Measurements from ENCODE around the gene BMP15. TPM values are rescaled to one million over a fixed set of nuclear protein-coding genes. Genes with fewer than 3 reads are reported as not detected.
A peak's percentile ranks its signal among the peaks of the same experiment; 100 is the strongest.

BMP15 gene
- total RNA-seq: not detected

- Histone ChIP-seq H3K36me3 (no peaks in the 10 kb centered on the region), H3K4me3 (no peak within 1 kb of the TSS), H3K27ac (no peak within 1 kb of the TSS), H3K9me3 (no peaks in the 10 kb centered on the region), H3K27me3 (no peaks in the 10 kb centered on the region), H3K4me1 (no peaks in the 10 kb centered on the region)
- TF ChIP-seq POLR2A (IDR thresholded peaks at IDR 0.05): no peak
- TF ChIP-seq, protein P1, sequence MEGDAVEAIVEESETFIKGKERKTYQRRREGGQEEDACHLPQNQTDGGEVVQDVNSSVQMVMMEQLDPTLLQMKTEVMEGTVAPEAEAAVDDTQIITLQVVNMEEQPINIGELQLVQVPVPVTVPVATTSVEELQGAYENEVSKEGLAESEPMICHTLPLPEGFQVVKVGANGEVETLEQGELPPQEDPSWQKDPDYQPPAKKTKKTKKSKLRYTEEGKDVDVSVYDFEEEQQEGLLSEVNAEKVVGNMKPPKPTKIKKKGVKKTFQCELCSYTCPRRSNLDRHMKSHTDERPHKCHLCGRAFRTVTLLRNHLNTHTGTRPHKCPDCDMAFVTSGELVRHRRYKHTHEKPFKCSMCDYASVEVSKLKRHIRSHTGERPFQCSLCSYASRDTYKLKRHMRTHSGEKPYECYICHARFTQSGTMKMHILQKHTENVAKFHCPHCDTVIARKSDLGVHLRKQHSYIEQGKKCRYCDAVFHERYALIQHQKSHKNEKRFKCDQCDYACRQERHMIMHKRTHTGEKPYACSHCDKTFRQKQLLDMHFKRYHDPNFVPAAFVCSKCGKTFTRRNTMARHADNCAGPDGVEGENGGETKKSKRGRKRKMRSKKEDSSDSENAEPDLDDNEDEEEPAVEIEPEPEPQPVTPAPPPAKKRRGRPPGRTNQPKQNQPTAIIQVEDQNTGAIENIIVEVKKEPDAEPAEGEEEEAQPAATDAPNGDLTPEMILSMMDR (IDR thresholded peaks at IDR 0.05): no peak
- intact Hi-C loops (cut with DNase I; ENCODE audit: low total_unique reads): no loop called here
- peak in 1 of 2 donors; percentile 15 for DNase-seq
These were observed at the start of gene BMP15 for GRCh38 chrX:50910685-50911176. Gene BMP15 (plus strand): TSS chrX:50910735. CDS start chrX:50910784, 49 bp downstream.

- intact Hi-C loops (cut with DNase I; ENCODE audit: low total_unique reads): no loop called here
- DNase-seq: no peak
- Histone ChIP-seq H3K27me3 (peaks cover 0 to 6% of the 10 kb centered on the region in 2 donors), H3K4me3 (no peak overlapping the region), H3K9me3 (no peaks in the 10 kb centered on the region), H3K27ac (no peak overlapping the region), H3K4me1 (no peaks in the 10 kb centered on the region), H3K36me3 (no peaks in the 10 kb centered on the region)
- TF ChIP-seq, protein P1 (IDR thresholded peaks at IDR 0.05): no peak
- no peak for TF ChIP-seq POLR2A (IDR thresholded peaks at IDR 0.05)
These were observed 47.1 kb upstream of the BMP15 start for GRCh38 chrX:50863471-50863870.

- Histone ChIP-seq H3K9me3 (no peaks in the 10 kb centered on the region), H3K36me3 (no peaks in the 10 kb centered on the region), H3K27ac (no peak overlapping the region), H3K27me3 (peaks cover 0 to 6% of the 10 kb centered on the region in 2 donors), H3K4me1 (no peaks in the 10 kb centered on the region), H3K4me3 (no peak overlapping the region)
- TF ChIP-seq POLR2A (IDR thresholded peaks at IDR 0.05): no peak
- TF ChIP-seq, protein P1 (IDR thresholded peaks at IDR 0.05): no peak
- DNase-seq: no peak
- intact Hi-C loops (cut with DNase I; ENCODE audit: low total_unique reads): no loop called here
These were observed 45.2 kb upstream of the BMP15 start for GRCh38 chrX:50865311-50865710.

DNA sequence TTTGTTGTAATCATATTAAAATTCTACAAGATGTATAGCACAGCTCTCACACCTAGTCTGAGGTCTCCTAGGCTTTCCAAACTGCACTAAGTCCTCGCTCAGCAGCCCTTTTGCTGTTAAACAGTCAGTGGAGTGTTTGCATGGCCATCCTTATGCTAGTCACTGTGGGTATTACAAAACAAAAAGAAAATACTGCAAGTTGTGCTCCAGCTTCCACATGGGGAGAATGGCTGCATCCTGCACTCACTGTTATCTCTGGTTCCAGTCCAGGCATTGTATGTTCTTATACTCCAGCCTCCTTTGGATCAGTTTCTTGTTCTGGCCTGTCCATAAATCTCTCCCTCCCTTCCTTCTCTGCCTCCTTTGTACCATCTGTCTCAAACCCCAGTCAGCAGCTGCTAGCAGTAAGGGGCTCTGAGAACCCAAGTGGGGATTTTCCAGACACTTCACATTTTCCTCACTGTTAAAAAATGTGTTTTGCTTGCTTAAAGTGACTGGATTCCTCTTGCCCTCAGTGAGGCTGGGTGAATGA is 38.5 kb upstream of the BMP15 start:
- Histone ChIP-seq H3K27ac (no peak overlapping the region), H3K36me3 (no peaks in the 10 kb centered on the region), H3K4me1 (no peaks in the 10 kb centered on the region), H3K4me3 (no peak overlapping the region), H3K27me3 (no peaks in the 10 kb centered on the region), H3K9me3 (no peaks in the 10 kb centered on the region)
- TF ChIP-seq, protein P1 (IDR thresholded peaks at IDR 0.05): no peak
- TF ChIP-seq POLR2A (IDR thresholded peaks at IDR 0.05): no peak
- no peak for DNase-seq
- intact Hi-C loops (cut with DNase I; ENCODE audit: low total_unique reads): no loop called here

DNA sequence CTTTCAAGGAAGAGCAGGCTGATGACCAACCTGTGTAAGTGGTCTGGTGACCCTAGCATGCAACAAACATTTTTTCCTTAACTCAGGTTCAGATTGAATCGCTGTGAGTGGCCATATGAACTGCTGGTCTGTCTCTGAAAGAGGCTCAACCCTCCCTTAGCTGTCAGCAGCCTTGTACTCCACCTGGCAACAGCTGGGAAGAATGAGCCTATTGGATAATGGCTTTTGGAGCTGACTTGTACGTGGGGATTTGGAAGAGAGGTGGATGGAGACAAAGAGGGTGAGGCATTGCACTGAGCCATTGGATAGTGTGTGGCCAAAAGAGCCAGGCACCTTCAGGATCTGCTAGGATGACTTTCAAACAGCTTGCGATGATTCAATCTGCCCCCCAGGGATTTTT is 35.7 kb upstream of the BMP15 start:
- no peak for DNase-seq
- no peaks in the 10 kb centered on the region for H3K4me1 ChIP-seq
- H3K27ac ChIP-seq: no peak overlapping the region
- intact Hi-C loops (cut with DNase I; ENCODE audit: low total_unique reads): no loop called here
- no peaks in the 10 kb centered on the region for H3K9me3 ChIP-seq
- no peaks in the 10 kb centered on the region for H3K36me3 ChIP-seq
- TF ChIP-seq POLR2A (IDR thresholded peaks at IDR 0.05): no peak
- TF ChIP-seq, protein P1 (IDR thresholded peaks at IDR 0.05): no peak
- no peaks in the 10 kb centered on the region for H3K27me3 ChIP-seq
- H3K4me3 ChIP-seq: no peak overlapping the region
